Measurements from ENCODE around the gene CHIT1. TPM values are rescaled to one million over a fixed set of nuclear protein-coding genes. Genes with fewer than 3 reads are reported as not detected.

CHIT1 gene
- 100 to 1,000 TPM in 1 of 4 donors, 10 to 100 TPM in 1, 1 to 10 TPM in 1, under 1 TPM in 1; 0.49 to 244 (median 5.6) TPM for total RNA-seq

DNA sequence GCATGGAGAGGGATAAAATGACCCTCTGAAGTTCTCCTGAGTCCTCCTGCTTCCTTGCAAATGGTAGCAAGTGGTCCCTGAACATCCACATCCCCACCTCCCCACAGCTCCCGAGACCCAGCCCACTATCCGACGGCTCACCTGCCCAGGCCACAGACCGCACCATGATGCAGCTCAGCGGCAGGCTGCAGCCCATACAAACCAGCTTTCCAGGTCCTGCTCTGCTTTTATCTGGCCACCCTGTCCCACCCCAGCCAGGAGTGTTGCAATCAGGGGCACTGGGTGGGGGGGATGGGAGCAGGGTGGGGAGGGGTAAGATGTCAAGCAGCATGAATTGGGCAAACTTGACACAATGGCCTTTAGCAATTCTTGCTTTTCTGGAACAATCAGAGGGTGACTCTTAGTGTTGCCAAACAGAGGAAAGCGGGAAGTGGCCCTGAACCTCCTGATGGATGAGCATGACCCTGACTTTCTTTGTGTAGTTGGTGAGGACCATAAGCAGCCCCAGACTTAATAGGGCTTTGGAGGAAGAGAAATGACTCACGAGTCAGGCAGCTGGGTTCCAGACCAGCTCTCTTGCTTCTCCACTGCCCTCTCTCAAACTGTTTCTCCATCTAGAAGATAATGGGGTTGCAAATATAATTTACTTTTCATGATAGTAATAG is at the start of gene CHIT1:
CHIT1 (minus strand) TSS at position 203 of the 665 bp plus-strand sequence; CDS start at position 166, 37 bp downstream.
- TF ChIP-seq, protein P1, sequence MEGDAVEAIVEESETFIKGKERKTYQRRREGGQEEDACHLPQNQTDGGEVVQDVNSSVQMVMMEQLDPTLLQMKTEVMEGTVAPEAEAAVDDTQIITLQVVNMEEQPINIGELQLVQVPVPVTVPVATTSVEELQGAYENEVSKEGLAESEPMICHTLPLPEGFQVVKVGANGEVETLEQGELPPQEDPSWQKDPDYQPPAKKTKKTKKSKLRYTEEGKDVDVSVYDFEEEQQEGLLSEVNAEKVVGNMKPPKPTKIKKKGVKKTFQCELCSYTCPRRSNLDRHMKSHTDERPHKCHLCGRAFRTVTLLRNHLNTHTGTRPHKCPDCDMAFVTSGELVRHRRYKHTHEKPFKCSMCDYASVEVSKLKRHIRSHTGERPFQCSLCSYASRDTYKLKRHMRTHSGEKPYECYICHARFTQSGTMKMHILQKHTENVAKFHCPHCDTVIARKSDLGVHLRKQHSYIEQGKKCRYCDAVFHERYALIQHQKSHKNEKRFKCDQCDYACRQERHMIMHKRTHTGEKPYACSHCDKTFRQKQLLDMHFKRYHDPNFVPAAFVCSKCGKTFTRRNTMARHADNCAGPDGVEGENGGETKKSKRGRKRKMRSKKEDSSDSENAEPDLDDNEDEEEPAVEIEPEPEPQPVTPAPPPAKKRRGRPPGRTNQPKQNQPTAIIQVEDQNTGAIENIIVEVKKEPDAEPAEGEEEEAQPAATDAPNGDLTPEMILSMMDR (IDR thresholded peaks at IDR 0.05; ENCODE audit: low read depth), result no peak

- TF ChIP-seq, protein P1 (IDR thresholded peaks at IDR 0.05; ENCODE audit: low read depth), result no peak
Observed at GRCh38 chr1:203278885-203279406, 49.5 kb upstream of the CHIT1 start.

- TF ChIP-seq, protein P1 (IDR thresholded peaks at IDR 0.05; ENCODE audit: low read depth), result no peak
Observed at GRCh38 chr1:203278082-203278884, 48.8 kb upstream of the CHIT1 start.

DNA sequence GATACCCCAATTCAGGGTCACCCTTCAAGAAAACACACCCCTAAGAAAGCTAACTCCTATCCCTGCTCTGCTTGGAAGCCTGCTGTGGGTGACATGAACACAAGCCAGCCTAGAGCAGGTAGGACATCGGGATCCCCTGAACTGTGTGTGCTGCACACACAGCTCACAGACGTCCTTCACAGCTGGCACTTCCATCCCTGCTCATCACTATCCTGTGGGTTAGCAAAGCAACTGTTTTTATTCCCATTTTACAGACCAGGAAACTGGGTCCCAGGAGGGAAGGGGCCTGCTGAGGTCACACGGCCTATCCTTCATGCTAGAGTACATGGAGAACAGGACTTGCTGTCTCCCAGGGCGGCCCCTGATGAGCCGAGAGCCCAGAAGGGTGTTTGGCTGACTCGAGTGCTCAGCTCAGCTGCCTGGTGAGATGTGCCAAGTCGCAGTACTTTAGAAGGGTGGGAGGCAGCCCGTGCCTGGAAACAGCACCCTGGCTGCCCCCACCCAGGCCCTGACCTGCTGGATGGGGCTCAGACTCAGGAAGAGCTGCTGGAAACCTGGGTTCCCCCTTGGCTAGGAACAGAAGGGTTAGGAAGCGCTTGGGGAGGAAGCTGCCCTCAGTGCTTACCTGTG is 47.6 kb upstream of the CHIT1 start:
- TF ChIP-seq, protein P1 (IDR thresholded peaks at IDR 0.05; ENCODE audit: low read depth), result no peak

GRCh38 chr1:203276408-203276807 is 46.9 kb upstream of the CHIT1 start:
- TF ChIP-seq, protein P1 (IDR thresholded peaks at IDR 0.05; ENCODE audit: low read depth), result no peak

DNA sequence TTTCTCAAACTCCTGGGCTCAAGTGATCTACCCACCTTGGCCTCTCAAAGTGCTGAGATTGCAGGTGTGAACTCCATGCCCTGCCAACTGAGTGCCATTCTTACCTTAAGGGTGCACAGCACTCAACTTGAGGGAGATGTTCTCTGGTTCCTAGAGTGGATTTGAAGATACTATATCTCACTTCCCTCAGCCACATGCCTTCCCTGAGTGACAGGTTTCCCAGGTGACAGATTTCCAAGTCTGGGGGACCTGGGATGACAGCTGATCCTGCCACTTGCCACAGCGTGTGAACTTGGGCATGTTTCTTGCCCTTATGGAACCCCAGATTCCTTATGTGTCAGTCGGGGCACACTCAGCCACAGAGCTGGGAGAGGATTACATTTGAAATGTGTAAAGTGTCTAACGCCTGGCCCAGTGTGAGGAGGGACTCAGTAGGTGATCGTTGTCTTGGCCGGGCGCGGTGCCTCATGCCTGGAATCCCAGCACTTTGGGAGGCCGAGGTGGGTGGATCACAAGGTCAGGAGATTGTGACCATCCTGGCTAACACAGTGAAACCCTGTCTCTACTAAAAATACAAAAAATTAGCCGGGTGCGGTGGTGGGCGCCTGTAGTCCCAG is 46.3 kb upstream of the CHIT1 start:
- TF ChIP-seq, protein P1 (IDR thresholded peaks at IDR 0.05; ENCODE audit: low read depth), result no peak

All from subcutaneous adipose tissue (tissue), 4 donors.